Activated CD4-positive, alpha-beta T cell treated with anti-CD3 and anti-CD28 coated beads for 24 hours (primary cell): Measurements from ENCODE around the gene COG1.

Experiments
- DNase-seq, 2 donors: peaks; one replicate each; pipeline ENCODE4 v3.0.0-alpha.2; 2020; ENCODE audit warnings: low read depth in 2 of 2

Gene COG1

GRCh38 chr17:73228748-73229236, 35.9 kb downstream of the COG1 start:
- DNase-seq: no peak

- DNase-seq: no peak
Measured at GRCh38 chr17:73230088-73230487, 37.2 kb downstream of the COG1 start.

- DNase-seq: no peak
Measured at GRCh38 chr17:73231395-73231794, 38.5 kb downstream of the COG1 start.

DNA sequence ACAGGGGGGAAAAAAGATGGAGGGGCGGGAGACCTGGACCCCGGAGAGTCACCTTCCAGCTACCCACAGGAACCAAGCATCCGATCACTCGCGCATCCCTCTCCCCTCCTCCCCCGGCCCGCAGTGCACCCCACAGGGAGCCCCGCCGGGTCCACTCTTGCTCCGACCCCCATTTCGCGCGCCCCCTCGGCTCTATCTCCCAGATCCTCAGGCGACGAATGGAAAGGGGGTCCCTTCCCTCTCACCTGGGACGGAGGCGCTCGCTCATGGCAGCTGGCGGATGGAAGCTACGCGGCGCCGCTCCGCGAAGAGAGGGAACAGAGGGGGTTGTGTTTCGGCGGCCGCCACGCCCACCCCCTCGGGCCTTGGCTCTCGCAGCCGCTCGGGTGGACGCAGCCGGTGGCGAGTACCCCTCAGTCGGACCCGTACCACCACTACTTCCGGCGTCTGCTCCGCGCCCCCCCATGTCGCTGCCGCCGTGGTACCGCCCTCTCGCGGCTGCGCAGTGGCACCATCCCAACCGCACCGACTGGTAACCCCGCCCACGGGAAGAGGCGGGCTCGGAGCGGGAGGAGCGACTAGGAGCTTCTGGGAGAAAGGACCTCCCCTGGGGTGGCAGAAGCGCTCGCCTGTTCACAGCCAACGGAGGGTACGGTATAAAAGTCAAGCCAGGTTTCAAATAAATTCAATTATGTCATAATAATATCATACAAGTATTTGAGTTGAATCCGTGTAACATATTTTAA, 39.2 kb downstream of the COG1 start:
- DNase-seq: peak; percentile 94 to 96

GRCh38 chr17:73232587-73233373, 39.9 kb downstream of the COG1 start:
- DNase-seq: no peak

DNA sequence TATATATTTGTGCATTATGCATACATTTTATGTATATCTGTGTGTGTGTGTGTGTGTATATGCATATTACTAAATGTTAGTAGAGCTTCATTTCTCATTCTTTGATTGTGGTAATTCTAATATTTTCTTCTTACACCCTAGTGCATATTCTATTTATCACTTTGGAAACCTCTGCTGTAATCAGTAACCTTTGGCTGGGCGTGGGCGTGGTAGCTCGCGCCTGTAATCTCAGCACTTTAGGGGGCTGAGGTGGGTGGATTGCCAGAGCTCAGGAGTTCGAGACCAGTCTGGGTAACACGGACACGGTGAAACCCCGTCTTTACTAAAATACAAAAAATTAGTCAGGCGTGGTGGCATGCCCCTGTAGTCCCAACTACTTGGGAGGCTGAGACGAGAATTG, 41.9 kb downstream of the COG1 start:
- no peak for DNase-seq

DNA sequence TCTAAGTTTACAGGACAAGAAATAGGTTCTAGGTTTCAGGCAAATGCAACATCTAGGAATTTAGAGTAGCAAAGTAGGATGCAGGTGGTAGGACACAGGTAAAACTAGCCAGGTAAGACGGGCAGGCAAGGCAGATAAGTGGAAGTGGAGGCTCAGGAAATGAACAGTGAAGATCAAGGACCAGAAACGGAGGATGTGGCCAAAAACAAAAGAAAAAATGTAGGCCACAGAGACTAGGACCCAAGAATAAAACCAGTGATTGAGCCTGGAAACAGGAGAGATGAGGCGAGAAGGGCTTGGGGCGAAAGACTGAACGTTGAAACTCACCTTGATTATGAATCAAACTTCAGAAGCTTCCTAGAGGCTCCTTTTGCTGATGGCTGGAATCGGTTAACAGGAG, 44.9 kb downstream of the COG1 start:
- DNase-seq: no peak

DNA sequence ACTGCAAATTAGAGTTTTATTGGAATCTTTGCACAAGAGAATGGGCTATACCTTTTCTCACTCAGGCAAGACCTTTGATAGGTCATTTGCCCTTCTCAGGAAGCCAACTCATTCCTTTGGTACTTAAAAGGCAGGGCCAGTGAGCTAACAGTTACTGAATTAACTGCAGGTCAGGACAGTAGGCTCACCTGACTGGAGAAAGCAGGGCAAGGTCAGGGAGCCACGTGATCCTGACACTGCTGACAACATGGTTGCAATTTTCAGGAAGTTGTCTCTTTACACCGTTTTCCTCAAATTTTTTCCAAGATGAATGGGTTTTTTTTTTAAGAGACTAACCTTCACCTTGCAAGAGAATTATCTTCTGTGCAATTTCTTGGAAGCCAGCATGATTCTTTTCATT, 47.7 kb downstream of the COG1 start:
- DNase-seq: no peak

- no peak for DNase-seq
Measured at GRCh38 chr17:73247726-73248125, 54.9 kb downstream of the COG1 start.

DNA sequence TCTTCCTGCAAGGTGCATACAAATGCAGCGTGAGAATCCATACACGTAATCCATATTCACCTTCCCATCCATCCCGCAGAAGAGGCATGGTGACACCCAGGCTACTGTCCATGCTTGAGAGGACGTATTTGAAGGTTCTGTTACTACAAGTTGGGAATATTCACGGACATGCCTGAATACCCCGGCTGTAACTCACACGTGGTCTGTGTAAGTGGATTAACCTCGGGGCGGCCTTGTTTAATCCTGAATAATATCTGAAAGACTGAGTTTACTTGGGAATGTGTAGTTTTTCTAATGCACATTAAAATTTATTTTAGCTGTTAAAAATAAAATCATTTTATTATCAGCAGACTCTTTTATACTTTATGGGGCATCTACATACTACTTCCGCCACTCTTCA, 55.7 kb downstream of the COG1 start:
- DNase-seq: no peak

- DNase-seq: no peak
Measured at GRCh38 chr17:73249700-73250099, 56.8 kb downstream of the COG1 start.

GRCh38 chr17:73250851-73251640, 58.2 kb downstream of the COG1 start:
- DNase-seq: no peak

DNA sequence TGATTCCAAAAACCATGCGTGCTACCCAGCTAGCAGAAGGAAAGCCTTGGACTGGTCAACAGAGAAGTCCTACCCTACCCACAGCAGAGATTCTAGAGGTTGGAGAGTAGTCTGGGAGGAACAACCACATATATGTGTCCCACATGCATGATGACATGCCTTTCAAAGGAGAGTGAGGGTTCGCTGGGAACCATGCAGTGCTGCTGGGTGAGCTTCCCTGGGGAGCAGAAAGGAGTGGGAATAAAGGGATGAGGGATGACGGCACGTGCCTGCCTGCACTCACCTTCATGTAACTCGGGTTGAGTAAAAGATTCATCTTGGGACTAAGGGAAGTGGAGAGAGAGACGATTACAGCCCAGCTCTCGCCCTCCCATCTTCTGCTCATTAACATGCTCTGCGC, 59.0 kb downstream of the COG1 start:
- DNase-seq: no peak

GRCh38 chr17:73255671-73256181, 62.9 kb downstream of the COG1 start:
- DNase-seq: peak; percentile 42 to 47

- no peak for DNase-seq
Measured at GRCh38 chr17:73256220-73256619, 63.4 kb downstream of the COG1 start.

DNA sequence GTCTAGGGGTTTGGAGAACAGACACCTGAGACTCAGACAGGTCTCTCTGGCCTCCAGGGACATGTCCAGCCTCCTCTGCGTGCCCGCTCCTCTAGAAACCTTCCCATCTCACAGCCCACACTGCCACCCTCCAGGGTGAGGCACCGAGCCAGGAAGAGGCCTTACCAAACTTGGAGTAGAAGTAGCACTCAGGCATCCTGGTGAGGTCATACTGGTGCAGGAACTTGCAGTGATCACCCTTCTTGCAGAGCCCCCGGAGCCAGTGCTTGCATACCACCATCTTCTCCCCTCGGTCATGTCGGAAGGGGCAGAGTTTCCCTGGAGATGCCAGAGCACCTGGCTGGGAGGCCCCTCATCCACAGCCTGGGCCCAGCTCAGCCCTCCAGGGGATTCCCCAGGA, 64.7 kb downstream of the COG1 start:
- no peak for DNase-seq
